COLO668 (cell line): ENCODE measurements around the gene NUDT14.

Source experiments
- DNase-seq: peaks from one replicate; lab custom pipeline; 2025; ENCODE audit not compliant: unreplicated experiment; lab: John Stamatoyannopoulos, UW

The NUDT14 gene

GRCh38 chr14:105136401-105137322 lies 44.5 kb downstream of the NUDT14 start:
- DNase-seq = no peak

GRCh38 chr14:105135700-105136395 lies 45.3 kb downstream of the NUDT14 start:
- DNase-seq = no peak

GRCh38 chr14:105132921-105133654 lies 48.0 kb downstream of the NUDT14 start:
- DNase-seq = no peak

GRCh38 chr14:105131241-105131640 lies 49.9 kb downstream of the NUDT14 start:
- DNase-seq = no peak

GRCh38 chr14:105128059-105128458 lies 53.1 kb downstream of the NUDT14 start:
- no peak for DNase-seq

GRCh38 chr14:105126981-105127329 lies 54.2 kb downstream of the NUDT14 start:
- DNase-seq = peak; percentile 52

GRCh38 chr14:105126126-105126980 lies 54.8 kb downstream of the NUDT14 start:
- no peak for DNase-seq

- no peak for DNase-seq
Observed at GRCh38 chr14:105124823-105125222, 56.3 kb downstream of the NUDT14 start.

GRCh38 chr14:105123981-105124765 lies 56.9 kb downstream of the NUDT14 start:
- no peak for DNase-seq

- DNase-seq = no peak
Observed at GRCh38 chr14:105123064-105123665, 57.9 kb downstream of the NUDT14 start.
